ENCODE results near the gene SMARCA4. TPM values are rescaled to one million over a fixed set of nuclear protein-coding genes. Genes with fewer than 3 reads are reported as not detected.

The SMARCA4 gene
- total and polyA plus RNA-seq, 2 donors from 2014 or later, result 59.8 to 124 TPM

GRCh38 chr19:11105014-11105636 lies 144.3 kb downstream of the SMARCA4 start:
- peaks cover 2 to 18% (median 7%) of the 10 kb centered on the region in 3 donors for H3K36me3 ChIP-seq (ENCODE audit: control insufficient read depth in 2 of 3, insufficient read depth in 3 of 3, low read length in 3 of 3)
- intact Hi-C loops (cut with DNase I), result no loop called here
- peaks cover 0 to 1% (median 0%) of the 10 kb centered on the region in 3 donors for H3K4me1 ChIP-seq (ENCODE audit: control insufficient read depth in 2 of 3, insufficient read depth in 2 of 3, low read depth in 1 of 3, low read length in 3 of 3)
- no peak overlapping the region for H3K9ac ChIP-seq (ENCODE audit: low read length in 3 of 3)
- H3K9me3 ChIP-seq (ENCODE audit: control insufficient read depth in 2 of 3, insufficient read depth in 1 of 3, low read length in 3 of 3), result no peaks in the 10 kb centered on the region
- no peak for FAIRE-seq
- H3K27ac ChIP-seq (ENCODE audit: low read depth in 2 of 2, low read length in 2 of 2), result no peak overlapping the region
- no peak for DNase-seq
- TF ChIP-seq CTCF (IDR thresholded peaks at IDR 0.05; ENCODE audit: borderline replicate concordance, extremely low read depth, insufficient read depth), result no peak
- H3K27me3 ChIP-seq (ENCODE audit: control insufficient read depth, insufficient read depth, low read length), result no peaks in the 10 kb centered on the region
- H3K4me3 ChIP-seq (ENCODE audit: low read length in 3 of 3), result no peak overlapping the region

GRCh38 chr19:11106477-11106876 lies 145.6 kb downstream of the SMARCA4 start:
- Histone ChIP-seq H3K9me3 (ENCODE audit: control insufficient read depth in 2 of 3, insufficient read depth in 1 of 3, low read length in 3 of 3) (no peaks in the 10 kb centered on the region), H3K4me1 (ENCODE audit: control insufficient read depth in 2 of 3, insufficient read depth in 2 of 3, low read depth in 1 of 3, low read length in 3 of 3) (no peaks in the 10 kb centered on the region), H3K27me3 (ENCODE audit: control insufficient read depth, insufficient read depth, low read length) (no peaks in the 10 kb centered on the region), H3K36me3 (ENCODE audit: control insufficient read depth in 2 of 3, insufficient read depth in 3 of 3, low read length in 3 of 3) (peaks cover 2 to 19% (median 7%) of the 10 kb centered on the region in 3 donors), H3K4me3 (ENCODE audit: low read length in 3 of 3) (no peak overlapping the region), H3K27ac (ENCODE audit: low read depth in 2 of 2, low read length in 2 of 2) (no peak overlapping the region), H3K9ac (ENCODE audit: low read length in 3 of 3) (no peak overlapping the region)
- TF ChIP-seq CTCF (IDR thresholded peaks at IDR 0.05; ENCODE audit: borderline replicate concordance, extremely low read depth, insufficient read depth), result no peak
- no peak for FAIRE-seq
- DNase-seq, result peak in 1 of 5 donors; percentile 74
- intact Hi-C loops (cut with DNase I), result no loop called here

- Histone ChIP-seq H3K36me3 (ENCODE audit: control insufficient read depth in 2 of 3, insufficient read depth in 3 of 3, low read length in 3 of 3) (peaks cover 2 to 19% (median 7%) of the 10 kb centered on the region in 3 donors), H3K4me3 (ENCODE audit: low read length in 3 of 3) (no peak overlapping the region), H3K9ac (ENCODE audit: low read length in 3 of 3) (no peak overlapping the region), H3K4me1 (ENCODE audit: control insufficient read depth in 2 of 3, insufficient read depth in 2 of 3, low read depth in 1 of 3, low read length in 3 of 3) (no peaks in the 10 kb centered on the region), H3K27ac (ENCODE audit: low read depth in 2 of 2, low read length in 2 of 2) (no peak overlapping the region), H3K9me3 (ENCODE audit: control insufficient read depth in 2 of 3, insufficient read depth in 1 of 3, low read length in 3 of 3) (no peaks in the 10 kb centered on the region), H3K27me3 (ENCODE audit: control insufficient read depth, insufficient read depth, low read length) (no peaks in the 10 kb centered on the region)
- no peak for DNase-seq
- intact Hi-C loops (cut with DNase I), result no loop called here
- no peak for FAIRE-seq
- TF ChIP-seq CTCF (IDR thresholded peaks at IDR 0.05; ENCODE audit: borderline replicate concordance, extremely low read depth, insufficient read depth), result no peak
Measured at GRCh38 chr19:11108746-11109145, 147.9 kb downstream of the SMARCA4 start.

All from kidney (tissue), 14 donors.